HL-60 (cell line): Measurements from ENCODE around the gene GPAT3.

Experiments used
- DNase-seq, 2 experiments: peaks; one replicate each; pipeline ENCODE4 v3.0.0-alpha.2; 2010 to 2020; ENCODE audit warnings: low read depth in 1 of 2, low spot score in 1 of 2
- H3K27ac ChIP-seq: fragments of 250-450 bp; sonication (Bioruptor Pico); replicated peaks from 2 replicates; pipeline ENCODE4 v1.5.1; 2020; ENCODE audit warnings: mild to moderate bottlenecking, moderate library complexity
- H3K27me3 ChIP-seq: fragments of 250-450 bp; sonication (Bioruptor Pico); 2 replicates; pipeline ENCODE4 v1.5.1; 2021; ENCODE audit warnings: mild to moderate bottlenecking, moderate library complexity; ENCODE audit not compliant: insufficient read depth, poor library complexity, severe bottlenecking
- H3K4me3 ChIP-seq: replicated peaks from 2 replicates; pipeline ENCODE4 v1.5.1; 2011; ENCODE audit warnings: mild to moderate bottlenecking, control low read depth, low read length; ENCODE audit not compliant: insufficient read depth
- GABPA ChIP-seq: IDR thresholded peaks from 2 replicates; pipeline ENCODE4 v1.6.1; 2012; ENCODE audit warnings: low read depth
- POLR2AphosphoS5 ChIP-seq: IDR thresholded peaks from 2 replicates; pipeline ENCODE4 v1.6.1; 2012; ENCODE audit warnings: low read depth
- SPI1 ChIP-seq: IDR thresholded peaks from 2 replicates; pipeline ENCODE4 v1.6.1; 2012; ENCODE audit warnings: low read depth, mild to moderate bottlenecking, borderline replicate concordance
- TF ChIP-seq, protein P1 (sequence below): IDR thresholded peaks from 2 replicates; pipeline ENCODE4 v1.6.1; 2012; ENCODE audit warnings: low read depth; ENCODE audit not compliant: insufficient replicate concordance
- TF ChIP-seq, protein P2 (sequence below): IDR thresholded peaks from one replicate; pipeline ENCODE4 v1.5.1; 2011; ENCODE audit warnings: low read length, control low read depth, inconsistent platforms; ENCODE audit not compliant: insufficient read depth

The GPAT3 gene

DNA sequence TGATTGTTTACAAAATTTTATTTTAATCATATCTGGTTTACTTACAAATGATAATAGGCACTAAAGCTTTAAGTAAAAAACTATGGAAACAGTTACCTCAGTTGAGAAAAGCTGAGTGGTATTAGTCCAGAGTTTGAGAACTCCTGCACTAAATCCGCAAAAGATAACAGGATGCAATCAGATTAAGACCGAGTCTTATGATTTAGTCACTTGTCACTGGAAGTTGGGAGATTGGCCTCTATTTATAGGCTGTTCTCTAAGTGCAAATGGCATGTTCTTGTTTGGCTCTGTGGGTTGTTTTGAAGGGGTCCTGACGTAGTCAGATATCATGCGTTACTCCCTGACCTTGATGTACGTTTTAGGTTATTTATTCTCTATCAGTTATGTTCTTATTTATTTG lies 6.3 kb downstream of the GPAT3 start:
- H3K27ac ChIP-seq, result no peak overlapping the region
- no peaks in the 10 kb centered on the region for H3K27me3 ChIP-seq
- H3K4me3 ChIP-seq, result no peak overlapping the region
- no peak for DNase-seq
- TF ChIP-seq, protein P1, sequence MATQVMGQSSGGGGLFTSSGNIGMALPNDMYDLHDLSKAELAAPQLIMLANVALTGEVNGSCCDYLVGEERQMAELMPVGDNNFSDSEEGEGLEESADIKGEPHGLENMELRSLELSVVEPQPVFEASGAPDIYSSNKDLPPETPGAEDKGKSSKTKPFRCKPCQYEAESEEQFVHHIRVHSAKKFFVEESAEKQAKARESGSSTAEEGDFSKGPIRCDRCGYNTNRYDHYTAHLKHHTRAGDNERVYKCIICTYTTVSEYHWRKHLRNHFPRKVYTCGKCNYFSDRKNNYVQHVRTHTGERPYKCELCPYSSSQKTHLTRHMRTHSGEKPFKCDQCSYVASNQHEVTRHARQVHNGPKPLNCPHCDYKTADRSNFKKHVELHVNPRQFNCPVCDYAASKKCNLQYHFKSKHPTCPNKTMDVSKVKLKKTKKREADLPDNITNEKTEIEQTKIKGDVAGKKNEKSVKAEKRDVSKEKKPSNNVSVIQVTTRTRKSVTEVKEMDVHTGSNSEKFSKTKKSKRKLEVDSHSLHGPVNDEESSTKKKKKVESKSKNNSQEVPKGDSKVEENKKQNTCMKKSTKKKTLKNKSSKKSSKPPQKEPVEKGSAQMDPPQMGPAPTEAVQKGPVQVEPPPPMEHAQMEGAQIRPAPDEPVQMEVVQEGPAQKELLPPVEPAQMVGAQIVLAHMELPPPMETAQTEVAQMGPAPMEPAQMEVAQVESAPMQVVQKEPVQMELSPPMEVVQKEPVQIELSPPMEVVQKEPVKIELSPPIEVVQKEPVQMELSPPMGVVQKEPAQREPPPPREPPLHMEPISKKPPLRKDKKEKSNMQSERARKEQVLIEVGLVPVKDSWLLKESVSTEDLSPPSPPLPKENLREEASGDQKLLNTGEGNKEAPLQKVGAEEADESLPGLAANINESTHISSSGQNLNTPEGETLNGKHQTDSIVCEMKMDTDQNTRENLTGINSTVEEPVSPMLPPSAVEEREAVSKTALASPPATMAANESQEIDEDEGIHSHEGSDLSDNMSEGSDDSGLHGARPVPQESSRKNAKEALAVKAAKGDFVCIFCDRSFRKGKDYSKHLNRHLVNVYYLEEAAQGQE, result no peak
- TF ChIP-seq POLR2AphosphoS5, result no peak
- no peak for TF ChIP-seq GABPA
- TF ChIP-seq SPI1, result no peak
- TF ChIP-seq, protein P2, sequence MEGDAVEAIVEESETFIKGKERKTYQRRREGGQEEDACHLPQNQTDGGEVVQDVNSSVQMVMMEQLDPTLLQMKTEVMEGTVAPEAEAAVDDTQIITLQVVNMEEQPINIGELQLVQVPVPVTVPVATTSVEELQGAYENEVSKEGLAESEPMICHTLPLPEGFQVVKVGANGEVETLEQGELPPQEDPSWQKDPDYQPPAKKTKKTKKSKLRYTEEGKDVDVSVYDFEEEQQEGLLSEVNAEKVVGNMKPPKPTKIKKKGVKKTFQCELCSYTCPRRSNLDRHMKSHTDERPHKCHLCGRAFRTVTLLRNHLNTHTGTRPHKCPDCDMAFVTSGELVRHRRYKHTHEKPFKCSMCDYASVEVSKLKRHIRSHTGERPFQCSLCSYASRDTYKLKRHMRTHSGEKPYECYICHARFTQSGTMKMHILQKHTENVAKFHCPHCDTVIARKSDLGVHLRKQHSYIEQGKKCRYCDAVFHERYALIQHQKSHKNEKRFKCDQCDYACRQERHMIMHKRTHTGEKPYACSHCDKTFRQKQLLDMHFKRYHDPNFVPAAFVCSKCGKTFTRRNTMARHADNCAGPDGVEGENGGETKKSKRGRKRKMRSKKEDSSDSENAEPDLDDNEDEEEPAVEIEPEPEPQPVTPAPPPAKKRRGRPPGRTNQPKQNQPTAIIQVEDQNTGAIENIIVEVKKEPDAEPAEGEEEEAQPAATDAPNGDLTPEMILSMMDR, result no peak

DNA sequence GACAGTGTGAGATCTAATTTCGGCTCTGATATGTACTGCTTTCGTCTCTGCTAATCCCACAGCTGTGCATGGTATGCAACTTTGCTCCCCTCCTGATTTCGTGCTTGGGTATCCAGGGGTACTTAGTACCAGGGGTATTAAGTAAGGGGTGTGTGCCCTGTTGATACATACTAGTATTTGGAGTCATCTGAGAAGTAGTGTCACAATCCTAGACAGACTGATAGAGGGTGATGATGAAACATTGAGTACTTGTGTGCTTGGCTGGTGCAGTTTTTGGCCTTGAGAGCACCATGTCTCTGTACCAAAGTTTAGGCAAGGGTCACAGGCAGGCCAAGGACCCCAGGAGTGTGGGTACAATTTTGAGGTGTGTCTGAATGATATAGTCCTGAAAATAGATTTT lies 10.9 kb downstream of the GPAT3 start:
- H3K27me3 ChIP-seq, result no peaks in the 10 kb centered on the region
- peak in 1 of 2 experiments; percentile 9 for DNase-seq

DNA sequence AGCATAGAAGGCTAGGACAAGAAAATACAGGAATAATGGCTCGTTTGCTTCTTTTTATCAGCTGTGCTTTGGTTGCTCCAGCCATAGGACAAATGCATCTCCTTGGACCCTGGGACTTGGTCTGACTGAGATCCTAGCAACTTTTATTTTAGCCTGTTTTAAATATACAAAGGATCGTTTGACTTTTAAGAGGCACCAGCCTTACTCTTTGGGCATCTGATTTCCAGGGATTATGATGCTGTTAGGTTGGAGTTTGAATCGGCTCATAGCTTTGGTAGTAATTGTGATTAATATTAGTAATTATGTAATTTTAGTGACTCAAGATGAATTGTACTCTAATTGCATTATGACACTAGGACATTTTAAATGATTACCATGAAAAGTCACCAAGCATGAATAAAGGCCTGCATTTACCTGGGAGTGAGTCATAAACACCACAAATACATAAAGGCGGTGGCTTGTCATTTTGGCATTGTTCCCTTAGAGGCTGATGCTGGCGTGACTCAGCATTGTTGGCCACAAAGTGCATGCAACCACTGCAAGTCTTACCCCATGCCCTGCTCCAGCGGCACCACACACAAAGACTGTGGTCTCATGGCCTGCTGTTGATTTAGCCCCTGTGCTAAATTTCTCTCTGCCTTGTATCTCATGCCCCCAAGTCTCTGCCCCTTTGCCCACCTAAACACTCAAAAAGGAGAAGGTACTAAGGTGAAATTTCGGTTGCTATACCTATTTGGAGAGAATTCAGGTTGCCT lies 12.4 kb downstream of the GPAT3 start:
- Histone ChIP-seq H3K4me3 (no peak overlapping the region), H3K27me3 (no peaks in the 10 kb centered on the region), H3K27ac (peak overlapping the region; percentile 29; the same call in 1 of the 2 replicates)
- TF ChIP-seq POLR2AphosphoS5 (peak; percentile 74), GABPA (no peak), SPI1 (peak; percentile 33; the same call in 1 of the 2 replicates)
- TF ChIP-seq, protein P2, result no peak
- DNase-seq, result peak; percentile 90 to 91

More for the DNA sequence above, 10.9 kb downstream of the GPAT3 start:
- no peak for TF ChIP-seq GABPA
- no peak for TF ChIP-seq POLR2AphosphoS5
- TF ChIP-seq, protein P1, result no peak
- TF ChIP-seq, protein P2, result no peak
- no peak for TF ChIP-seq SPI1
- Histone ChIP-seq H3K4me3 (no peak overlapping the region), H3K27ac (no peak overlapping the region)
